IPS-NIHi11 (cell line): ENCODE data around the gene ZNF225.
"Not testable (repeated sequence)": the region's sequence is repeated elsewhere in the genome, so short reads cannot be mapped to it uniquely, and the experiment has no call there.

ENCODE experiments used
- DNase-seq: peaks from one replicate; pipeline ENCODE4 v3.0.0; 2012; ENCODE audit warnings: mixed read lengths, low spot score

ZNF225 gene

DNA sequence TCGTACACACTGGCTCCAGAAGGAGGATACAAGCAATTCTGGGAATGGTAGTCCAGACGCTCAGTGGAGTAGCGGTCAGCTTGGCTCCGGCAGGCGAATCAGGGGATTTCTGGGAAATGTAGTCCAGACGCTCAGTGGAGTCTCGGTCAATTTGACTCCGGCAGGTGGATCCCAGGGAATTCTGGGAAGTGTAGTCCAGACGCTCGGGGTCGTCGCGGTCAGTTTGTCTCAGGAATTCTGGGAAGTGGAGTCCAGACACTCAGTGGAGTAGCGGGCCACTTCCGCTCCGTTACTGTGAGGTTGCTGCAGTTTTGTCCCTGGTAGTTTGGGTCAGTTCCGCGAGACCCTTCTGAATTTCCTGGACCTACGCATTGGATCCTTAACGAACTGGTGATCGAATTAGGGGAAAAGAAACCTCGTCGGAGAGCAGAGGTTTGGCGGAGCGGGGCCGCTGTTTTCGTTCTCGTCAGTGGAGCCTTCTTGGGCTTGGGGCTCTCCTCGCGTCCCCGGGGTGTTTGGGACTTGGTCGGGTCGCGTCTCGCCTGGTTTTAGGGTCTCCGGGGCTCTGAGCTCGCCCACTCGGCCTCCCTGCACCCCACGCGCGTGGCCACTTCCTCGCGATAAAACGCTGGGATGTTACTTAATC lies at the start of gene ZNF225:
ZNF225 (plus strand) TSS at position 262 of the 646 bp plus-strand sequence. CDS start 2,429 bp downstream, outside the sequence.
- DNase-seq, result peak; percentile 89

- DNase-seq, result no peak
Observed at GRCh38 chr19:44066305-44066704, 46.9 kb upstream of the ZNF225 start.

GRCh38 chr19:44069415-44069814 lies 43.8 kb upstream of the ZNF225 start:
- DNase-seq, result no peak

- peak; percentile 94 for DNase-seq
Observed at GRCh38 chr19:44071824-44072542, 41.2 kb upstream of the ZNF225 start, which contains the start of gene ZNF284. TSS of gene ZNF284 (plus strand) at chr19:44072159. CDS start at chr19:44076390, 4,231 bp downstream.

DNA sequence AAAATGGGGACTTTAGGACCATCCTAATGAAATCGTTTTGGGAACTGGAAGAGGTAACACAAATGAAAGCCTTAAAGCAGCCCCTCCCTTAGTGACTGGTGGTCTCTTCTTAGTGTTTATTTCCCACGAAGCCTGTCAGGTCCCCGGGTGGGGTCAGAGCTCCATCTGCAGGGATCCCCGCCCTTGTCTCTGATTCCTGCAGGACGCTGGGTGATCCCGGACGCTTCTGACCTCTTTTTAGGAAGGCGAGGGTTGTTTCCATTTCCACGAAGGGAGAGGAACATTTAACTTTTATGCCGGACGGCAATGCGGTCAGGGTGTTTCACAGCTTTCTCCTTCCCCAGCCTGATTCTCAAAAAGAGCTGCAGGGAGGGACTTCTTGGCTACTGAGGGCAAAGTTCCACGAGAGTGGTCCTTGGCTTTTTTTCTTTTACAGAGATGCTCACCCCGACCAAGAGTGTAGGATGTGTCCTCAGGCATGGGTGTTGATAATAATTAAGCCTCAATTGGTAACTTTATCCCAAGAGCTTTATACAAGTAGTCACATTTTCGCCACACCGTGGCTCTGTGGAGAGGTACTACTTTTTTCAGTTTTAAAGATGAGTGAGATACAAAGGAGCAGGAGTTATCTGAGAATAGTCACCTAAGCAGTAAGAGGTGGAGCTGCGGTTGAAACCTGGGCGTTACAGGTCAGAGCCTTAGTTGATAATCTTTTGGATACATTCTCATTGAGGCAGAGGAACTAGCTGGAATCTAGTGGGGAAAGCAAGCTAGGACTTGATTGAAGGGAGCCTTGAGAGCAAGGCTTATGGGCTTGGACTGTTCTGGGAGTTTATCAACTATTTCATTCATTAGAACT lies 40.4 kb upstream of the ZNF225 start:
- DNase-seq, result no peak

DNA sequence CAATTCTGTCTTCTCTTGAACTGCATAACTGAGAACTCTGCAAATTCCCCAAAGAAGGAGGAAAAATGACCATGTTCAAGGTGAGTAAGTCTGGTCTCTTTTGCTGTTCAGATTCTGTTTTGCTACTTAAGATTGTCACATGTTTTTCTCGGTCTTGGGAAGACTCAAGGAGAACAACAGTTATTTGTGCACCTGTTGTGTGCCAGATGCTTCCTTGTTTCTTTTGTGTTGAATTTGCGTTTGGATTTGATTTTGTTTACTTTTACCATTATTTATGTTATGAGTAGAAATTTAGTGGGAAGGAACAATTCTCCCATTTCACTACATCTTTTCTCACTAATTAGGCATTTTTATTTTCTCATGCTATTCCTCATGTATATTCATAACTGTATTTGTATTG lies 36.9 kb upstream of the ZNF225 start:
- DNase-seq, result no peak

DNA sequence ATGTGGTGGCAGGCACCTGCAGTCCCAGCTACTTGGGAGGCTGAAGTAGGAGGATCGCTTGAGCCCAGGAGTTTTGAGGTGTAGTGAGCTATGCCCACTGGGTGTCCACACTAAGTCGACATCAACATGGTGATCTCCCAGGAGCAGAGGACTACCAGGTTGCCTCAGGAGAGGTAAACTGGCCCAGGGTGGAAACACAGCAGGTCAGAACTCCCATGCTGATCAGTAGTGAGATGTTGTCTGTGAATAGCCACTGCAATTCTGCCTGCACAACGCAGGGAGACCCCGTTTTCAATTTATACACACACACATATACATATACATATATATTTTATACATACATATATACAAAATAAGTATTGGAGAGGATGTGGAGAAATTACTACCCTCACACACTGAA lies 21.1 kb upstream of the ZNF225 start:
- DNase-seq, result no peak

DNA sequence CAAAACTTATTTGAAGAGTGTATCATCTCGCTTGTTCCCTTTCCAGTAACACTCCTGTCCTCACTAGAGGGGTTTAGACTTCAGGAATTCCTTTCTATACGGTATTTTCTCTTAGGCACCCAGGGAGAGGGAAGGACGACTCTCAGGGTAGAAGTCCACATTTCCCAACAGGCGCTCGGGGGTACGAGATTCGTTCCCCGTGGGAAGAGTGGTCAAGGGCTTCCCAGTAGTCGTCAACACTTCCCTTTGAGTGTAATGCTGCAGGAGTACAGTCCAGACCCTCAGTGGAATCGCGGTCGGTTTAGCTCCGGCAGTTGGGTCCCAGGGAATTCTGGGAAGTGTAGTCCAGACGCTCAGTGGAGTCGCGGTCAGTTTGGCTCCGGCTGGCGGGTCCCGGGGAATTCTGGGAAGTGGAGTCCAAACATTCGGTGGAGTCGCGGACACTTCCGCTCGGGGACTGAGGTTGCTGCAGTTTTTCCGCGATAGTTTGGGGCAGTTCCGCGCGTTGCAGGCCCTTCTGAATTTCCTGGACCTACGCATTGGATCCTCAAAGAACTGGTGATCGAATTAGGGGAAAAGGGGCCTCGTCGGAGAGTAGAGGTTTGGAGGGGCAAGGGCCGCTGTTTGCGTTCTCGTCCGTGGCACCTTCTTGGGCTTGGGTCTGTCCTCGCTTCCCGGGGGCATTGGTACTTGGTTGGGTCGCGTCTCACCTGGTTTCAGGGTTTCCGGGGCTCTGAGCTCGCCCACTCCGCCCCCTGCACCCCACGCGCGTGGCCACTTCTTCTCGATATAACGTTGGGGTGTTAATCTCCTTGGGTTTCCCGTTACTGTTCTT lies 19.1 kb upstream of the ZNF225 start, which contains the start of gene ZNF224:
ZNF224 (plus strand) TSS at position 431 of the 835 bp plus-strand sequence. CDS start 3,513 bp downstream, outside the sequence.
- peak; percentile 92 for DNase-seq

DNA sequence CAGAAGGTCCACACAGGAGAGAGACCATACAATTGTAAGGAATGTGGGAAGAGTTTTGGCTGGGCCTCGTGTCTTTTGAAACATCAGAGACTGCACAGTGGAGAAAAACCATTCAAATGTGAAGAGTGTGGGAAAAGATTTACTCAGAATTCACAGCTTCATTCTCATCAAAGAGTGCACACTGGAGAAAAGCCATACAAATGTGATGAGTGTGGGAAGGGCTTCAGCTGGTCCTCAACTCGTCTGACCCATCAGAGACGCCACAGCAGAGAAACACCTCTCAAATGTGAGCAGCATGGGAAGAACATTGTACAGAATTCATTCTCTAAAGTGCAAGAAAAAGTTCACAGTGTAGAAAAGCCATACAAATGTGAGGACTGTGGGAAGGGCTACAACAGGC lies 5.4 kb upstream of the ZNF225 start:
- DNase-seq, result no peak

GRCh38 chr19:44109458-44109857 lies 3.7 kb upstream of the ZNF225 start:
- no peak for DNase-seq

DNA sequence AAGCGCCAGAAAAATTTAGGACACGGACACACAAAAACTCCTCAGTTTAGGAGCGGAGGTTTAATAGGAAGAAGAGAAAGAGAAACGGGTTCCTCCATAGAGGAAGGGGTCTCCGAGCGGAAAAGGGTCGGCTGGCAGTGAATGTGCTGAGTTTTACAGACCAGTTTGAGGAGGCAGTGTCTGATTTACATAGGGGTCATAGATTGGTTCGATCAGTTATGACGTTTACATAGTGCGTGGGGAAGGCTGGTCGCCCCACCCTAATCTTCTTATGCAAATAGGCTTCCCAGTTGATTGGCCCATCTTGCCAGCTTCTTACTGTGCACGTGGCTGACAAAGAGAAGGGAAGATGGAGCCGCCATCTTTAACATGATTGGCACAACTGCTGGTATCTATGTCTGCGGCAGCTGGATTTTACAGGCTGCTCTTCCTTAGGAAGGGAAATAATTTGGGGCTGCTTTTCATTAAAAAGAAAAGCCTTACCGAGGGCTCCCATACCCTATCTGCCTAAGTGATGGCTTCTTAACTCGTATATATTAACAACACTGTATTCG lies 1.2 kb upstream of the ZNF225 start:
- peak; percentile 31 for DNase-seq

GRCh38 chr19:44112802-44113137 lies 429 bp upstream of the ZNF225 start:
- DNase-seq, result no peak

- peak; percentile 12 for DNase-seq
Observed at GRCh38 chr19:44113784-44114390, 688 bp downstream of the ZNF225 start.

DNA sequence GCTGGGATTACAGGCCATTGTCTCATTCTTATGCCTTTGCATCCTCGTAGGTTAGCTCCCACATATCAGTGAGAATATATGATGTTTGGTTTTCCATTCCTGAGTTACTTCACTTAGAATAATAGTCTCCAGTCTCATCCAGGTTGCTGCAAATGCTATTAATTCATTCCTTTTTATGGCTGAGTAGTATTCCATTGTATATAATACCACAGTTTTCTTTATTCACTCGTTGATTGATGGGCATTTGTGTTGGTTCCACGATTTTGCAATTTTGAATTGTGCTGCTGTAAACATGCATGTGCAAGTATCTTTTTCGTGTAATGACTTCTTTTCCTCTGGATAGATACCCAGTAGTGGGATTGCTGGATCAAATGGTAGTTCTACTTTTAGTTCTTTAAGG lies 8.0 kb downstream of the ZNF225 start:
- DNase-seq, result not testable (repeated sequence)

- DNase-seq, result no peak
Observed at GRCh38 chr19:44131955-44132354, 18.8 kb downstream of the ZNF225 start.

- peak; percentile 90 for DNase-seq
Observed at GRCh38 chr19:44141191-44142058, 28.2 kb downstream of the ZNF225 start, which contains the start of gene ZNF234. TSS of gene ZNF234 (plus strand) at chr19:44141554. CDS start at chr19:44144633, 3,079 bp downstream.

- no peak for DNase-seq
Observed at GRCh38 chr19:44142059-44142433, 28.8 kb downstream of the ZNF225 start.

GRCh38 chr19:44149776-44150175 lies 36.6 kb downstream of the ZNF225 start:
- DNase-seq, result no peak

DNA sequence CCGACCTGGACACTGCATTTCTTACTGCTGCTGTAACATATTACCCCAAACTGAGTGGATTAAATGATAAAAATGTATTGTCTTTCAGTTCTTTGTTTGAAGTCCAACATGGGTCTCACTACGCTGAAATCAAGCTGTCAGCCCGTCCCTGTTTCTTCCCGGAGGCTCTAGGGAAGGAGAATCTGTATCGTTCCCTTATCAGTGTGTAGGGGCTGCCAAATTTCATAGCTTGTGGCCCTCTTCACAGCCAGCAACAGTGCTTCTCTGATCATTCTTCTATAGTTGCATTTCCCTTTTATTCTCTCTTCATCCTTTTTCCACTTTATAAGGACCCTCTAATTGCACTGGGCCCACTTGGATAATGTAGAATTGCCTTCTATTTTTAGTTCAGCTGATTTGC lies 38.3 kb downstream of the ZNF225 start:
- DNase-seq, result no peak

GRCh38 chr19:44156475-44156874 lies 43.3 kb downstream of the ZNF225 start:
- DNase-seq, result no peak
